Astrocyte of the spinal cord (primary cell): Measurements from ENCODE around the gene TINAGL1.

Experiments used
- DNase-seq: peaks from one replicate; pipeline ENCODE4 v3.0.0; 2011; ENCODE audit warnings: low read depth, low spot score
- H3K4me3 ChIP-seq: 2 replicates; pipeline ENCODE4 v1.5.1; 2011; ENCODE audit warnings: low read depth, mild to moderate bottlenecking, low read length, moderate library complexity
- in situ Hi-C: cut with HindIII; loops from 2 replicates; pipeline ENCODE4 v1.10.0; 2017; ENCODE audit warnings: low sequenced_read_pairs
- TF ChIP-seq, protein P1 (sequence below): IDR thresholded peaks from 2 replicates; pipeline ENCODE4 v1.5.1; 2012; ENCODE audit warnings: low read depth, mild to moderate bottlenecking, low read length, inconsistent platforms

TINAGL1 gene

DNA sequence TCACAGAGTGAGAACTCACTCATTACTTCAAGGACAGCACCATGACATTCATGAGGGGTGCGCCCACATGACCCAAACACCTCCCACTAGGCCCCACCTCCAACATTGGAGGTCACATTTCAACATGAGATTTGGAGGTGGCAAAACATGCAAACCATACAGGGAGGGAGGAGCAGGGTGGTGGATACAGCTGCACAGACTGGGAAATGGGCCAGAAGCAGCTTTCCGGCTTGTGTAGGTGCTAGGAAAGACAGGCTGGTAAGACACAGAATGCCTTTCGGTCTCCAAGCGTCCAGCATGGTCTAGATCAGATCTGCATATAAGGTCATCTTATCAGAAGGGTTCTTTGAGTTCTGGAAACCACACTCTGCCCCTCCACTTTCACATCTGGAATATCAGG, 35.1 kb upstream of the TINAGL1 start:
- no peak overlapping the region for H3K4me3 ChIP-seq
- TF ChIP-seq, protein P1, sequence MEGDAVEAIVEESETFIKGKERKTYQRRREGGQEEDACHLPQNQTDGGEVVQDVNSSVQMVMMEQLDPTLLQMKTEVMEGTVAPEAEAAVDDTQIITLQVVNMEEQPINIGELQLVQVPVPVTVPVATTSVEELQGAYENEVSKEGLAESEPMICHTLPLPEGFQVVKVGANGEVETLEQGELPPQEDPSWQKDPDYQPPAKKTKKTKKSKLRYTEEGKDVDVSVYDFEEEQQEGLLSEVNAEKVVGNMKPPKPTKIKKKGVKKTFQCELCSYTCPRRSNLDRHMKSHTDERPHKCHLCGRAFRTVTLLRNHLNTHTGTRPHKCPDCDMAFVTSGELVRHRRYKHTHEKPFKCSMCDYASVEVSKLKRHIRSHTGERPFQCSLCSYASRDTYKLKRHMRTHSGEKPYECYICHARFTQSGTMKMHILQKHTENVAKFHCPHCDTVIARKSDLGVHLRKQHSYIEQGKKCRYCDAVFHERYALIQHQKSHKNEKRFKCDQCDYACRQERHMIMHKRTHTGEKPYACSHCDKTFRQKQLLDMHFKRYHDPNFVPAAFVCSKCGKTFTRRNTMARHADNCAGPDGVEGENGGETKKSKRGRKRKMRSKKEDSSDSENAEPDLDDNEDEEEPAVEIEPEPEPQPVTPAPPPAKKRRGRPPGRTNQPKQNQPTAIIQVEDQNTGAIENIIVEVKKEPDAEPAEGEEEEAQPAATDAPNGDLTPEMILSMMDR: no peak
- in situ Hi-C loops: no loop called here
- DNase-seq: no peak

GRCh38 chr1:31545927-31546540, 30.3 kb upstream of the TINAGL1 start:
- TF ChIP-seq, protein P1: no peak

GRCh38 chr1:31548534-31548906, 27.8 kb upstream of the TINAGL1 start:
- H3K4me3 ChIP-seq: no peak overlapping the region
- TF ChIP-seq, protein P1: no peak
- in situ Hi-C loops: no loop called here
- DNase-seq: no peak

More at GRCh38 chr1:31545927-31546540, 30.3 kb upstream of the TINAGL1 start:
- H3K4me3 ChIP-seq: no peak overlapping the region
- in situ Hi-C loops: no loop called here
- DNase-seq: no peak

GRCh38 chr1:31548907-31549808, 27.2 kb upstream of the TINAGL1 start:
- DNase-seq: peak; percentile 81
- in situ Hi-C loops: no loop called here
- TF ChIP-seq, protein P1: peak; percentile 90
- H3K4me3 ChIP-seq: peak overlapping the region; percentile 0

DNA sequence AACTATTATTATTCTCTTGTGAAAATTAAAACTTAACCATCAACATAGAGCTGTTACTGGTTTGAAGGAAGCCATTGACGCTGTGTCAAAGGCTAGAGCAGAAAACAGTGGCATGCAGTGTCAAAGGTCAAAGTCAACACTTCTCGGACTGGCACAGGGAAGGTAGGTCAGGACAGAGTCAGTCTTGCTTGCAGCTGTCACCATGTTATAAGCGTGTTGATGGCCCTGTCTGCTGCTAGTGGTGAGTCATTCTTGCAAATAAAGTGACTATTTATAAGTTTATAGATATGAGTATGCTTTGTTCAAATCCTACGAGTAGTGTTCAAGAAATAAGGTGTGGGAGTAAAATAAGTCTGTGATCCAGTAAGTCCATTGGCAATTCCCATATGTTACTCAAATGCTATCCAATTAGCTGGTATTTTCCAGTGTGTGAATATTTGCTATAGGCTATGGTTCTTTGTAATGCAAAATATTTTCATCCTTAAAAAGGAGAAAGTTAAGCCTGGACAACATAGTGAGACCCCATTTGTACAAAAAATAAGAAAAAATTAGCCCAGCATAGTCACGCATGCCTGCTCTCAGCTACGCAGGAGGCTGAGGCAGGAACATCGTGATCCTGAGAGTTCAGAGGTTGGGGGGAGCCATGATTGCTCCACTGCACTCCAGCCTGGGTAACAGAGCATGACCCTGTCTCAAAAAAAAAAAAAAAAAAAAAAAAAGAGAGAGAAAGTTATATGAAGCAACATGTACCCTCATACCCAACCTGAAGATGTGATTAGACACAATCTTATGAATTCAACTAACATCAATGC, 26.3 kb upstream of the TINAGL1 start:
- no peak overlapping the region for H3K4me3 ChIP-seq
- TF ChIP-seq, protein P1: no peak
- DNase-seq: no peak
- in situ Hi-C loops: no loop called here

GRCh38 chr1:31551208-31551607, 25.1 kb upstream of the TINAGL1 start:
- in situ Hi-C loops: no loop called here
- H3K4me3 ChIP-seq: no peak overlapping the region
- TF ChIP-seq, protein P1: no peak
- no peak for DNase-seq
